ENCODE data around the gene PPP1R16B.

GRCh38 chr20:38764567-38765318 lies 40.8 kb upstream of the PPP1R16B start:
- TF ChIP-seq CTCF (IDR thresholded peaks at IDR 0.05) (no peak), POLR2A (IDR thresholded peaks at IDR 0.05) (no peak)
